Liver (tissue), 9 donors: ENCODE results near the gene STK24. TPM values are rescaled to one million over a fixed set of nuclear protein-coding genes. Genes with fewer than 3 reads are reported as not detected.
"Not testable (repeated sequence)": the region's sequence is repeated elsewhere in the genome, so short reads cannot be mapped to it uniquely, and the experiment has no call there.

ENCODE experiments used
- DNase-seq: peaks from one replicate; pipeline ENCODE4 v3.0.0-alpha.2; 2017; ENCODE audit warnings: low spot score
- H3K27ac ChIP-seq, 2 donors: one replicate each; pipeline ENCODE4 v1.7.0; 2013; ENCODE audit warnings: inconsistent platforms in 2 of 2, low read length in 2 of 2, control low read depth in 1 of 2, low read depth in 1 of 2, mild to moderate bottlenecking in 1 of 2
- H3K27me3 ChIP-seq, 4 donors: one replicate each; pipeline versions ENCODE4 v1.6.1 to v1.7.0; 2013; ENCODE audit warnings: low read length in 3 of 4, inconsistent platforms in 1 of 4, mild to moderate bottlenecking in 1 of 4, moderate library complexity in 1 of 4; ENCODE audit not compliant: control insufficient read depth in 4 of 4, insufficient read depth in 4 of 4
- H3K36me3 ChIP-seq, 4 donors: one replicate each; pipeline versions ENCODE4 v1.6.1 to v1.7.0; 2013; ENCODE audit warnings: low read length in 3 of 4, mild to moderate bottlenecking in 3 of 4, low read depth in 1 of 4, moderate library complexity in 1 of 4; ENCODE audit not compliant: control insufficient read depth in 4 of 4, insufficient read depth in 3 of 4
- H3K4me1 ChIP-seq, 4 donors: one replicate each; pipeline versions ENCODE4 v1.6.1 to v1.7.0; 2013; ENCODE audit warnings: low read length in 3 of 4, mild to moderate bottlenecking in 3 of 4, moderate library complexity in 1 of 4; ENCODE audit not compliant: control insufficient read depth in 4 of 4, insufficient read depth in 4 of 4
- H3K4me3 ChIP-seq, 3 donors: one replicate each; pipeline versions ENCODE4 v1.6.1 to v1.7.0; 2013; ENCODE audit warnings: low read length in 3 of 3, control low read depth in 1 of 3, low read depth in 1 of 3, mild to moderate bottlenecking in 1 of 3
- H3K9ac ChIP-seq, 2 donors: one replicate each; pipeline ENCODE4 v1.7.0; 2013; ENCODE audit warnings: low read length in 2 of 2, mild to moderate bottlenecking in 2 of 2, moderate library complexity in 2 of 2, control low read depth in 1 of 2, low read depth in 1 of 2
- H3K9me3 ChIP-seq, 4 donors: one replicate each; pipeline versions ENCODE4 v1.6.1 to v1.7.0; 2013; ENCODE audit warnings: low read length in 3 of 4; ENCODE audit not compliant: control insufficient read depth in 4 of 4
- ATF3 ChIP-seq: IDR thresholded peaks from 2 replicates; pipeline ENCODE4 v1.6.1; 2016; ENCODE audit warnings: antibody characterized with exemption
- FOXA2 ChIP-seq: IDR thresholded peaks from 2 replicates; pipeline ENCODE4 v1.6.1; 2016; ENCODE audit warnings: antibody characterized with exemption
- HNF4G ChIP-seq: IDR thresholded peaks from 2 replicates; pipeline ENCODE4 v1.6.1; 2016; ENCODE audit warnings: antibody characterized with exemption
- MAX ChIP-seq: IDR thresholded peaks from 2 replicates; pipeline ENCODE4 v1.6.1; 2016; ENCODE audit warnings: antibody characterized with exemption
- REST ChIP-seq: IDR thresholded peaks from 2 replicates; pipeline ENCODE4 v1.6.1; 2016; ENCODE audit warnings: antibody characterized with exemption, mild to moderate bottlenecking
- RXRA ChIP-seq, 2 donors: IDR thresholded peaks; 2 replicates each; pipeline ENCODE4 v1.6.1; 2017 to 2018; ENCODE audit warnings: antibody characterized with exemption in 2 of 2, mild to moderate bottlenecking in 1 of 2
- SP1 ChIP-seq: IDR thresholded peaks from 2 replicates; pipeline ENCODE4 v1.6.1; 2018; ENCODE audit warnings: antibody characterized with exemption, mild to moderate bottlenecking
- TAF1 ChIP-seq: conservative IDR thresholded peaks from 2 replicates; pipeline ENCODE4 v1.6.1; 2016; ENCODE audit warnings: antibody characterized with exemption, mild to moderate bottlenecking
- YY1 ChIP-seq: IDR thresholded peaks from 2 replicates; pipeline ENCODE4 v1.6.1; 2016; ENCODE audit warnings: antibody characterized with exemption, mild to moderate bottlenecking
- WGBS: extraction: QIAGEN DNeasy Blood & Tissue Kit; methylation state at CpG from one replicate; pipeline ENCODE4 v1.1.7; 2013; 5-methylcytosine and 5-hydroxymethylcytosine counted together
- polyA plus RNA-seq, 2 donors: library from polyadenylated mRNA; stranded (reverse) in 1 of 2; unstranded in 1 of 2; fragments of 200-250 nt in 1 of 2; fragments of >200 nt in 1 of 2; fragmentation: Nextera tagmentation in 1 of 2; extraction: Ambion mirVana in 1 of 2; gene quantifications; one replicate each; pipeline versions ENCODE4 v1.2.1 to v1.2.3, GENCODE V29; 2013 to 2015
- total RNA-seq, 2 donors: library from RNA; depleted of rRNA; stranded (reverse); fragments of >200 nt; gene quantifications; one replicate each; pipeline ENCODE4 v1.2.3, GENCODE V29; 2014
- TF ChIP-seq, protein P1 (sequence below): IDR thresholded peaks from 2 replicates; pipeline ENCODE4 v1.6.1; 2016; ENCODE audit warnings: antibody characterized with exemption
- donor health status: healthy.
- donor health status: healthy.
- donor health status: healthy.
- donor health status: healthy.
- donor health status: healthy.

The STK24 gene
- total and polyA plus RNA-seq, 4 donors, result 6.4 to 43.3 (median 14.9) TPM

GRCh38 chr13:98591721-98592361, 14.9 kb upstream of the STK24 start:
- WGBS, result 96% methylated on average over 2 of the region's 2 CpGs
- Histone ChIP-seq H3K27me3 (no peaks in the 10 kb centered on the region), H3K9me3 (no peaks in the 10 kb centered on the region), H3K9ac (no peak overlapping the region), H3K27ac (no peak overlapping the region), H3K4me1 (no peaks in the 10 kb centered on the region), H3K36me3 (no peaks in the 10 kb centered on the region), H3K4me3 (no peak overlapping the region)
- TF ChIP-seq HNF4G, result no peak
- no peak for TF ChIP-seq ATF3
- TF ChIP-seq, protein P1, sequence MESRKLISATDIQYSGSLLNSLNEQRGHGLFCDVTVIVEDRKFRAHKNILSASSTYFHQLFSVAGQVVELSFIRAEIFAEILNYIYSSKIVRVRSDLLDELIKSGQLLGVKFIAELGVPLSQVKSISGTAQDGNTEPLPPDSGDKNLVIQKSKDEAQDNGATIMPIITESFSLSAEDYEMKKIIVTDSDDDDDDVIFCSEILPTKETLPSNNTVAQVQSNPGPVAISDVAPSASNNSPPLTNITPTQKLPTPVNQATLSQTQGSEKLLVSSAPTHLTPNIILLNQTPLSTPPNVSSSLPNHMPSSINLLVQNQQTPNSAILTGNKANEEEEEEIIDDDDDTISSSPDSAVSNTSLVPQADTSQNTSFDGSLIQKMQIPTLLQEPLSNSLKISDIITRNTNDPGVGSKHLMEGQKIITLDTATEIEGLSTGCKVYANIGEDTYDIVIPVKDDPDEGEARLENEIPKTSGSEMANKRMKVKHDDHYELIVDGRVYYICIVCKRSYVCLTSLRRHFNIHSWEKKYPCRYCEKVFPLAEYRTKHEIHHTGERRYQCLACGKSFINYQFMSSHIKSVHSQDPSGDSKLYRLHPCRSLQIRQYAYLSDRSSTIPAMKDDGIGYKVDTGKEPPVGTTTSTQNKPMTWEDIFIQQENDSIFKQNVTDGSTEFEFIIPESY, result no peak
- no peak for TF ChIP-seq YY1
- no peak for TF ChIP-seq FOXA2
- TF ChIP-seq TAF1, result no peak
- TF ChIP-seq REST, result no peak
- no peak for TF ChIP-seq RXRA (IDR thresholded peaks at IDR 0.05)
- TF ChIP-seq MAX, result no peak
- no peak for TF ChIP-seq SP1
- no peak for DNase-seq

DNA sequence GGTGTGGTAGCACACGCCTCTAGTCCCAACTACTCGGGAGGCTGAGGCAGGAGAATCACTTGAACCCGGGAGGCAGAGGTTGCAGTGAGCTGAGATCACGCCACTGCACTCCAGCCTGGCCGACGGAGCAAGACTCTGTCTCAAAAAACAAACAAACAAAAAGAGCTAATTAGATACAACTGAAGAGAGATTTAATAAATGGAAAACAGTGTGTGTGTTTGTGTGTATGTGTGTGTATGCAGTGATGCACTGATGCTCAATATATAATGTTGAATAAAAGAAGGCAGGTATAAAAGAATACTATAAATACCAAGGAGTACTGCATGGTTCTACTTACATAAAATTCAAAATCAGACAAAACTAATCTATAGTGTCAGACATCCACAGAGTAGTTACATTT, 13.6 kb upstream of the STK24 start:
- not testable (repeated sequence) for H3K36me3 ChIP-seq, DNase-seq, H3K4me3 ChIP-seq, H3K4me1 ChIP-seq, H3K9ac ChIP-seq, H3K9me3 ChIP-seq, H3K27ac ChIP-seq, H3K27me3 ChIP-seq
- 97% methylated on average over 6 of the region's 6 CpGs for WGBS

DNA sequence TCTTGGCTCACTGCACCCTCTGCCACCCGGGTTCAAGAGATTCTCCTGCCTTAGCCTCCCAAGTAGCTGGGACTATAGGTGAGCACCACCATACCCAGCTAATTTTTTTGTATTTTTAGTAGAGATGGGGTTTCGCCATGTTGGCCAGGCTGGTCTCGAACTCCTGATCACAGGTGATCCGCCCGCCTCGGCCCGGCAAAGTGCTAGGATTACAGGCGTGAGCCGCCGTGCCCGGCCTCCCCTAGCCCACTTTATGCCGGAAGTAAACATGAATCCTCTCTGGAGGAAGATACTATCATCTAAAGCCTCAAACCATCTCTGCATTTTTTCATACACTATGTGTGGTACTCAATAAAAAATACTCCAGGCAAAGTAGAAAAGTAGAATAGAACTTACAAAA, 12.6 kb upstream of the STK24 start:
- WGBS, result 96% methylated on average over 12 of the region's 12 CpGs
- H3K27me3 ChIP-seq, H3K4me3 ChIP-seq, DNase-seq, H3K27ac ChIP-seq, H3K36me3 ChIP-seq, H3K4me1 ChIP-seq, H3K9me3 ChIP-seq, H3K9ac ChIP-seq: not testable (repeated sequence)
